Measurements from ENCODE around the gene UQCRC1. TPM values are rescaled to one million over a fixed set of nuclear protein-coding genes. Genes with fewer than 3 reads are reported as not detected.

Gene UQCRC1
- total RNA-seq, 1 experiment from 2014 or later, result 323 TPM

DNA sequence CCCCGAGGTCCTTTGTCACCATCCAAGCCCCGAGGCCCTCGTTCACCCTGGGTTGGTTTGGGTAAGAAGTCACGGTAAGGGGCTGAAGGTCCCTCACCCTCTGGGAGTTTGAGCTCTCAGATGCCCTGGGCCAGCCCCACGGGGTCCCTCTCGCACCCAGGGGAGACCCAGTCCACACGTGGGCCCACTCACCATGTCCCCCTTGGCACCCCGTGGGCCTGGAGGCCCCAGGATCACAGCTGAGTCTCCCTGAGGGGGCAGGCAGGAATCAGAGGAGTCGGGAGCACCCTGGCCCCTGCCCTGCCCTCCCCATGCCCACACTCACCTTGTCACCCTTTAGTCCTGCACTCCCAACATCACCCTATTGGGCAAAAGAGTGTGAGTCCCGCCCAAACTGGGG lies 40.0 kb downstream of the UQCRC1 start:
- Mint-ChIP-seq H3K4me1 (no peaks in the 10 kb centered on the region), H3K4me3 (no peak overlapping the region), H3K27ac (no peak overlapping the region), H3K36me3 (no peaks in the 10 kb centered on the region), H3K27me3 (ENCODE audit: low read depth) (no peaks in the 10 kb centered on the region), H3K9me3 (no peaks in the 10 kb centered on the region)
- CTCF ChIA-PET, result interaction anchor here (1.4 to 1.8 kb wide), 2 partner anchors 8 to 11 kb away, joined by 3 to 6 read pairs; no protein-coding TSS in a partner anchor
- TF ChIP-seq NFE2L1 (CRISPR knock-in tag; IDR thresholded peaks at IDR 0.05) (no peak), SMAD4 (CRISPR knock-in tag; IDR thresholded peaks at IDR 0.05) (no peak), NR1H2 (CRISPR knock-in tag; IDR thresholded peaks at IDR 0.05) (no peak), NFYB (CRISPR knock-in tag; conservative IDR thresholded peaks at IDR 0.05; ENCODE audit: low read depth) (no peak), SOX15 (CRISPR knock-in tag; IDR thresholded peaks at IDR 0.05) (no peak), KAT7 (CRISPR knock-in tag; IDR thresholded peaks at IDR 0.05; ENCODE audit: borderline replicate concordance) (no peak), GTF2I (CRISPR knock-in tag; conservative IDR thresholded peaks at IDR 0.05) (no peak), NR2C2 (CRISPR knock-in tag; IDR thresholded peaks at IDR 0.05) (no peak), CBFB (CRISPR knock-in tag; IDR thresholded peaks at IDR 0.05; ENCODE audit: low read depth) (no peak), ZNF396 (CRISPR knock-in tag; IDR thresholded peaks at IDR 0.05; ENCODE audit: borderline replicate concordance) (no peak)
- TF ChIP-seq, protein P1, sequence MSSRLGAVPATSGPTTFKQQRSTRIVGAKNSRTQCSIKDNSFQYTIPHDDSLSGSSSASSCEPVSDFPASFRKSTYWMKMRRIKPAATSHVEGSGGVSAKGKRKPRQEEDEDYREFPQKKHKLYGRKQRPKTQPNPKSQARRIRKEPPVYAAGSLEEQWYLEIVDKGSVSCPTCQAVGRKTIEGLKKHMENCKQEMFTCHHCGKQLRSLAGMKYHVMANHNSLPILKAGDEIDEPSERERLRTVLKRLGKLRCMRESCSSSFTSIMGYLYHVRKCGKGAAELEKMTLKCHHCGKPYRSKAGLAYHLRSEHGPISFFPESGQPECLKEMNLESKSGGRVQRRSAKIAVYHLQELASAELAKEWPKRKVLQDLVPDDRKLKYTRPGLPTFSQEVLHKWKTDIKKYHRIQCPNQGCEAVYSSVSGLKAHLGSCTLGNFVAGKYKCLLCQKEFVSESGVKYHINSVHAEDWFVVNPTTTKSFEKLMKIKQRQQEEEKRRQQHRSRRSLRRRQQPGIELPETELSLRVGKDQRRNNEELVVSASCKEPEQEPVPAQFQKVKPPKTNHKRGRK (CRISPR knock-in tag; IDR thresholded peaks at IDR 0.05; ENCODE audit: borderline replicate concordance), result no peak
- TF ChIP-seq, protein P2, sequence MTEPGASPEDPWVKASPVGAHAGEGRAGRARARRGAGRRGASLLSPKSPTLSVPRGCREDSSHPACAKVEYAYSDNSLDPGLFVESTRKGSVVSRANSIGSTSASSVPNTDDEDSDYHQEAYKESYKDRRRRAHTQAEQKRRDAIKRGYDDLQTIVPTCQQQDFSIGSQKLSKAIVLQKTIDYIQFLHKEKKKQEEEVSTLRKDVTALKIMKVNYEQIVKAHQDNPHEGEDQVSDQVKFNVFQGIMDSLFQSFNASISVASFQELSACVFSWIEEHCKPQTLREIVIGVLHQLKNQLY (CRISPR knock-in tag; IDR thresholded peaks at IDR 0.05), result no peak
- DNase-seq (ENCODE audit: low spot score), result no peak
- POLR2A ChIA-PET, result no interaction called here
- ATAC-seq, result no peak

- POLR2A ChIA-PET, result no interaction called here
- Mint-ChIP-seq H3K4me1 (0 out of 2 replicates have a peak, but pooled peaks cover 7% of the 10 kb centered on the region), H3K9me3 (no peaks in the 10 kb centered on the region), H3K27ac (no peak overlapping the region), H3K36me3 (no peaks in the 10 kb centered on the region), H3K27me3 (ENCODE audit: low read depth) (no peaks in the 10 kb centered on the region), H3K4me3 (no peak overlapping the region)
- ATAC-seq (no peak), DNase-seq (ENCODE audit: low spot score) (no peak)
- CTCF ChIA-PET, result interaction anchor here (1.8 kb wide), 1 partner anchor 10 kb away, joined by 6 read pairs; no protein-coding TSS in a partner anchor
- TF ChIP-seq, protein P3, sequence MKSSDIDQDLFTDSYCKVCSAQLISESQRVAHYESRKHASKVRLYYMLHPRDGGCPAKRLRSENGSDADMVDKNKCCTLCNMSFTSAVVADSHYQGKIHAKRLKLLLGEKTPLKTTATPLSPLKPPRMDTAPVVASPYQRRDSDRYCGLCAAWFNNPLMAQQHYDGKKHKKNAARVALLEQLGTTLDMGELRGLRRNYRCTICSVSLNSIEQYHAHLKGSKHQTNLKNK (CRISPR knock-in tag; IDR thresholded peaks at IDR 0.05), result no peak
- TF ChIP-seq, protein P4, sequence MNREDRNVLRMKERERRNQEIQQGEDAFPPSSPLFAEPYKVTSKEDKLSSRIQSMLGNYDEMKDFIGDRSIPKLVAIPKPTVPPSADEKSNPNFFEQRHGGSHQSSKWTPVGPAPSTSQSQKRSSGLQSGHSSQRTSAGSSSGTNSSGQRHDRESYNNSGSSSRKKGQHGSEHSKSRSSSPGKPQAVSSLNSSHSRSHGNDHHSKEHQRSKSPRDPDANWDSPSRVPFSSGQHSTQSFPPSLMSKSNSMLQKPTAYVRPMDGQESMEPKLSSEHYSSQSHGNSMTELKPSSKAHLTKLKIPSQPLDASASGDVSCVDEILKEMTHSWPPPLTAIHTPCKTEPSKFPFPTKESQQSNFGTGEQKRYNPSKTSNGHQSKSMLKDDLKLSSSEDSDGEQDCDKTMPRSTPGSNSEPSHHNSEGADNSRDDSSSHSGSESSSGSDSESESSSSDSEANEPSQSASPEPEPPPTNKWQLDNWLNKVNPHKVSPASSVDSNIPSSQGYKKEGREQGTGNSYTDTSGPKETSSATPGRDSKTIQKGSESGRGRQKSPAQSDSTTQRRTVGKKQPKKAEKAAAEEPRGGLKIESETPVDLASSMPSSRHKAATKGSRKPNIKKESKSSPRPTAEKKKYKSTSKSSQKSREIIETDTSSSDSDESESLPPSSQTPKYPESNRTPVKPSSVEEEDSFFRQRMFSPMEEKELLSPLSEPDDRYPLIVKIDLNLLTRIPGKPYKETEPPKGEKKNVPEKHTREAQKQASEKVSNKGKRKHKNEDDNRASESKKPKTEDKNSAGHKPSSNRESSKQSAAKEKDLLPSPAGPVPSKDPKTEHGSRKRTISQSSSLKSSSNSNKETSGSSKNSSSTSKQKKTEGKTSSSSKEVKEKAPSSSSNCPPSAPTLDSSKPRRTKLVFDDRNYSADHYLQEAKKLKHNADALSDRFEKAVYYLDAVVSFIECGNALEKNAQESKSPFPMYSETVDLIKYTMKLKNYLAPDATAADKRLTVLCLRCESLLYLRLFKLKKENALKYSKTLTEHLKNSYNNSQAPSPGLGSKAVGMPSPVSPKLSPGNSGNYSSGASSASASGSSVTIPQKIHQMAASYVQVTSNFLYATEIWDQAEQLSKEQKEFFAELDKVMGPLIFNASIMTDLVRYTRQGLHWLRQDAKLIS (CRISPR knock-in tag; IDR thresholded peaks at IDR 0.05; ENCODE audit: borderline replicate concordance), result no peak
- no peak for TF ChIP-seq KAT7 (CRISPR knock-in tag; IDR thresholded peaks at IDR 0.05; ENCODE audit: borderline replicate concordance)
- no peak for TF ChIP-seq FOXK1 (CRISPR knock-in tag; IDR thresholded peaks at IDR 0.05)
- no peak for TF ChIP-seq TEAD1 (CRISPR knock-in tag; IDR thresholded peaks at IDR 0.05)
- no peak for TF ChIP-seq NR1H2 (CRISPR knock-in tag; IDR thresholded peaks at IDR 0.05)
- TF ChIP-seq ESRRA (CRISPR knock-in tag; IDR thresholded peaks at IDR 0.05; ENCODE audit: borderline replicate concordance), result no peak
- TF ChIP-seq, protein P5, sequence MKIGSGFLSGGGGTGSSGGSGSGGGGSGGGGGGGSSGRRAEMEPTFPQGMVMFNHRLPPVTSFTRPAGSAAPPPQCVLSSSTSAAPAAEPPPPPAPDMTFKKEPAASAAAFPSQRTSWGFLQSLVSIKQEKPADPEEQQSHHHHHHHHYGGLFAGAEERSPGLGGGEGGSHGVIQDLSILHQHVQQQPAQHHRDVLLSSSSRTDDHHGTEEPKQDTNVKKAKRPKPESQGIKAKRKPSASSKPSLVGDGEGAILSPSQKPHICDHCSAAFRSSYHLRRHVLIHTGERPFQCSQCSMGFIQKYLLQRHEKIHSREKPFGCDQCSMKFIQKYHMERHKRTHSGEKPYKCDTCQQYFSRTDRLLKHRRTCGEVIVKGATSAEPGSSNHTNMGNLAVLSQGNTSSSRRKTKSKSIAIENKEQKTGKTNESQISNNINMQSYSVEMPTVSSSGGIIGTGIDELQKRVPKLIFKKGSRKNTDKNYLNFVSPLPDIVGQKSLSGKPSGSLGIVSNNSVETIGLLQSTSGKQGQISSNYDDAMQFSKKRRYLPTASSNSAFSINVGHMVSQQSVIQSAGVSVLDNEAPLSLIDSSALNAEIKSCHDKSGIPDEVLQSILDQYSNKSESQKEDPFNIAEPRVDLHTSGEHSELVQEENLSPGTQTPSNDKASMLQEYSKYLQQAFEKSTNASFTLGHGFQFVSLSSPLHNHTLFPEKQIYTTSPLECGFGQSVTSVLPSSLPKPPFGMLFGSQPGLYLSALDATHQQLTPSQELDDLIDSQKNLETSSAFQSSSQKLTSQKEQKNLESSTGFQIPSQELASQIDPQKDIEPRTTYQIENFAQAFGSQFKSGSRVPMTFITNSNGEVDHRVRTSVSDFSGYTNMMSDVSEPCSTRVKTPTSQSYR (CRISPR knock-in tag; IDR thresholded peaks at IDR 0.05), result no peak
- TF ChIP-seq CTCF (IDR thresholded peaks at IDR 0.05), result no peak
- no peak for TF ChIP-seq PREB (CRISPR knock-in tag; IDR thresholded peaks at IDR 0.05; ENCODE audit: borderline replicate concordance)
Measured at GRCh38 chr3:48568476-48568875, 41.0 kb downstream of the UQCRC1 start.

Data from WTC11 (cell line).